LHCN-M2 (cell line): ENCODE measurements around the gene RPP14. TPM values are rescaled to one million over a fixed set of nuclear protein-coding genes. Genes with fewer than 3 reads are reported as not detected.
A peak's percentile ranks its signal among the peaks of the same experiment; 100 is the strongest.
"Not testable (repeated sequence)": the region's sequence is repeated elsewhere in the genome, so short reads cannot be mapped to it uniquely, and the experiment has no call there.

Source experiments
- DNase-seq: peaks from one replicate; pipeline ENCODE4 v3.0.0-alpha.2; 2012; ENCODE audit warnings: low read depth
- polyA plus RNA-seq: library from polyadenylated mRNA; unstranded; fragments of >200 nt; gene quantifications from one replicate; pipeline ENCODE4 v1.2.1, GENCODE V29; 2012; ENCODE audit warnings: missing spikeins
- total RNA-seq: library from RNA; depleted of rRNA; stranded (reverse); fragments of >200 nt; gene quantifications from 2 replicates; pipeline ENCODE4 v1.2.3, GENCODE V29; 2014; rRNA removed

The RPP14 gene
- total RNA-seq = 11.4 and 13.2 TPM in 2 replicates
- 8.3 TPM for polyA plus RNA-seq

DNA sequence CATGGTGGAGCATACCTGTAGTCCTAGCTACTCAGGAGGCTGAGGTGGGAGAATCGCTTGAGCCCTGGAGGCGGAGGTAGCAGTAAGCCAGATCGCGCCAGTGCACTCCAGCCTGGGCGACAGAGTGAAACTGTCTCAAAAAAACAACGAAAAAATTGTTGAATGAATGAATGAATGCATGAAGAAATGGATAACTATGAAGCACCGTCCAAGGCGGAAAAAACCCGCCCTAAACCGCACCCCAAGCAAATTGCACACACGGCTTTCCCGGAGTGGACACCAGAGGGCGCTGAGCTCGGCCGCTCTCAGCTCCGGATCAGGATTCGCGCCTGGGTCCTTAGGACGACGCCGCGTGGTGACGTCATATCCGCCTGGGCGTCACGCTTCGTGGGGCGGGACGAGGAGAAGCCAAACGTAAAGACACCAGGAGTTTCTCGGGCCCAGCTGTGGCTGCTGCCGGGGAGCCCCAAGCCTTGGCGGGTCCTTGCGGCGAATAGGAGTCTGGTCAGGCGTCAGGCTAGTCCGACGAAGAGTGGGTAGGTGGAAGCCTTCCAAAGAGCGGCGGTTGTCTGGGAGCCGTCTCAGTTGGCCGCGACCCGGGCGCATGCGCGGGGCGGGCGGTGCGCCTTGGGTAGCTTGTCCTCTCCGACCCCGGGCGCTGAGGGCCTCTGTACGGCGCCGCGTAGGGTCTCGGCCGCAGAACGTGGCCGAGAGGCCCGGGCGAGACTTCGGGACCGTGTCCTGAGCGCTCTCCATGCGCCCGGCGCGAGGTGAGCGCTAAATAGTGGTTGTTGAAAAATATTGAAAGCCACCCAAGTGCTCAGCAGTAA is at the start of gene RPP14, which contains the start of gene HTD2:
Gene RPP14 (plus strand): TSS at position 364 of the 830 bp plus-strand sequence. CDS start 4,085 bp downstream, outside the sequence.
Gene HTD2 (plus strand): TSS at position 639 of the 830 bp plus-strand sequence. CDS start 11,094 bp downstream, outside the sequence.
- peak; percentile 97 for DNase-seq

DNA sequence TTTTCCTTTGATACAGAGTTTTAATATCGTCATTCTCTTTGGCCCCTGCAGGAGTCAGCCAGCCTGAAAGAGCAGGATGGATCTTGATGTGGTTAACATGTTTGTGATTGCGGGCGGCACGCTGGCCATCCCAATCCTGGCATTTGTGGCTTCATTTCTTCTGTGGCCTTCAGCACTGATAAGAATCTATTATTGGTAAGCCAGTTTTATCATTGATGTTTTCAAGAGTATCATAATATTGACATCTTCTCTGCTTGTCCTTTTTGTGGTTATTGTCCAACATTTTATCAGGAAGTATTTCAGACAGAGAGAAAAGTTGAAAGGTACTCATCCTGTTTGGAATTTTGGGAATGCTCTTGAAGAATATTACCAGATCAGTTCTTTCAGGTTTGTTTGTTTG is 49.5 kb upstream of the RPP14 start:
- no peak for DNase-seq

- no peak for DNase-seq
Observed at GRCh38 chr3:58258392-58259055, 47.5 kb upstream of the RPP14 start.

DNA sequence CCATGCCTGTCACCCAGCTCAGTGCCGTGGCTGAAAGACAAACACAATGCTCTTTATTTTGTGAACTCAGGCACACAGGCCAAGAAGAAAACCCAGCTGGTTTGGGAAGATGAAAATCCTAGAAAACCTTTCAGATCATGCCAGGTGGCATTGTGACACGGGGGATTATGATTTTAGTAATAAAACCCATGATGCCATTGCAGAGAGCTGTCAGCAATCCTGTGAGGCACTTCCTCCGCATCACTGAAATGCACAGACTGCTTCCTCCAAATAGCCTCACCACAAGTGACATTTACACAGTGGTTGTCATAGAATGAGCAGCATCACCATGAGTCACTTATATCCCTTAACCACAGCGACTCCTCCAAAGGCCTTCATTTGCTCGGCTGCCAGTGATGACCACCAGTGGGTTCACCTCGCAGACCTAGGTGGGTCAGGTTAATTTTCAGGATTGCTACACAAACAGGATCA is 45.7 kb upstream of the RPP14 start:
- peak; percentile 87 for DNase-seq

DNA sequence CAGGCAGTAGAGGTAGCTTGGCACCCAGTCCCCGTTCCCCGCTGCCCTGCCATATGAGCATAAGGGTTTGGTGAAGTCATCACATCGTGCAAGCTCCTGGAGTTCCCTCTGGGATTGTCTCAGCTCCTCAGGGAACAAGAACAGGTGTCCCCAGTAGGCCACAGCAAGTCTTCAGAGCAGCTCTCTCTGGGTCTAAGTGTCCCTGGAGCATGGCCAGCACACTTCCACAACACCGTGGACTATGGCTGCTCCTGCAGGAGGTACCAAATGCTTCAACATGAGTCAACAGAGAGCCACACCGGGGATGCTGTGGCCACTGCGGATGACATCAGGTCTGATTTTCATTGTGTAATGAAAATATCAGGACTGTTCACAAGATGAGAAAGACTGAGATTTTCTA is 45.3 kb upstream of the RPP14 start:
- peak; percentile 74 for DNase-seq

GRCh38 chr3:58261954-58262666 is 43.9 kb upstream of the RPP14 start:
- no peak for DNase-seq

GRCh38 chr3:58266577-58266976 is 39.5 kb upstream of the RPP14 start:
- no peak for DNase-seq

- not testable (repeated sequence) for DNase-seq
Observed at GRCh38 chr3:58267543-58267942, 38.5 kb upstream of the RPP14 start.

DNA sequence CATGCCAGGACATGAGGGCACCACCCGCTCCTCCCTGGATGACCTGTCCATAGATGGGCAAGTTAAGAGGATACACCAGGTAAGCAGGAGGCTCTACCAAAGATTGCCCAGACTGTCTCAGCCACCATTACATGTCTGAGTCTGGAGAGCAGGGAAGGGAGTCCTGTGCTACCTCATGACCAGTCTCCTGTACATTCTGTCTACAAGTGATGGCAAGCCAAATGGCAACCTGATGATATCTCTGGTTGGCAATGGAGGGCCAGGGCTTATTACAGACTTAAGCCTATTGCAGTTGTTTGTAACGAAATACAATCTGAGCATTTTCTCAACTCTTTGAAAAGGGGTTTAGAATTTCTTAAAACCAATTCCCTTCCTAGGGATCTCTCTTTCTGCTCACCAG is 36.7 kb upstream of the RPP14 start:
- DNase-seq = no peak

GRCh38 chr3:58270485-58270884 is 35.6 kb upstream of the RPP14 start:
- DNase-seq = no peak

GRCh38 chr3:58271901-58272501 is 34.0 kb upstream of the RPP14 start:
- DNase-seq = peak; percentile 92

DNA sequence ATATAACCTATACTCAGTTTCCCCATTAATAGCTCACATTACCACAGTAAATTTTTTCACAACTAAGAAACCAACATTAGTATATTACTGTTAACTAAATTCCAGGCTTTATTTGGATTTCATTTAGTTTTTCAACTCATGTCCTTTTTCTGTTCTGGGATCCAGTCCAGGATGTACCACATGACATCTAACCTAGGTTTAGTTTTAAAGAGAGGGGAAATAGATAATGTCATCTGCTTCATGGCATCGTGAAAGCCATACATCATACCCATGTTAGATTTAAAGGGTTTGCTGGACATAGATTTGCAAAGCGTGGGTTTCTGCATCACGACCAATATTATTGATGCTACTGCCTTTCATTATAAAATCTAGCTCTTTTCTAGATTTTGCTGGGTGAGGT is 33.2 kb upstream of the RPP14 start:
- DNase-seq = peak; percentile 26

GRCh38 chr3:58273362-58273761 is 32.7 kb upstream of the RPP14 start:
- DNase-seq = not testable (repeated sequence)

GRCh38 chr3:58274027-58274614 is 31.9 kb upstream of the RPP14 start:
- DNase-seq = no peak

GRCh38 chr3:58281069-58281468 is 25.0 kb upstream of the RPP14 start:
- no peak for DNase-seq

DNA sequence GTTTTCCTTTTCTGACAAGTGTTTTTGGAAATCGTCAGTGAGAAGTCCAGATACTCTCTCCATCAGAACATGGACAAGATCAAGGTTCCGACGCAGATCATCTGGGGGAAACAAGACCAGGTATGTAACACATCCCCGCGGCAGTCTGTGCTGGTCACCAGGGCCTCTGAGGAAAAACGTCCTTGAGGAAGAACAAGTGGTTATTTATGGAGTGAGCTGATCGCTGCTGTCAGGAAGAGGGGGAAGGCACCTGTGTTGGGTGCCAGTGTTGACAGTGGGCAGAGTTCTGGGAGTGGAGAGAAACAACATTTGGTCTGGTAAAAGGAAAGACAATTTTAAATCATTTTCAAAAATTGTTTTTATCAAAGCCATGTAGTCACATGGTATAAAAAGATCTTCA is 20.7 kb upstream of the RPP14 start:
- DNase-seq = no peak

DNA sequence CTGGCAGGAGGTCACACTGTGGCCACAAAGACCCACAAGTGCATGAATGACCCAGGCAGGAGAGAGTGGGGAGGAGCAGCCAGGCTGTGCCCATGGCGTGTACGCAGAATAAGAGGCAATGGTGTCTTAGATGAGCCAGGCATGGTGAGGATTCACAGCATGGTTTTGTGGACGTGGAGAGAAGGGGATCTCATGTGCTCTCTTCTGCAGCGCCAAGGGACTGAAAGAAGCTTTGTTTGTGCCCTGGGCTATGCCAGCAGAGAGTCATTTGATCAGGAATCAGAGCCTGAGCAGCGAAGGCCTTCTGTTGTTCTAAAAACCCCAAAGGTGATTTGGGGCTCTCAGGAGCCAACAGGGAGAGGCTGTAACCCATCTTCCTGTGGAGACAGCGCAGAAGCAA is 18.7 kb upstream of the RPP14 start:
- DNase-seq = no peak

- DNase-seq = no peak
Observed at GRCh38 chr3:58288011-58288728, 17.9 kb upstream of the RPP14 start.

- DNase-seq = not testable (repeated sequence)
Observed at GRCh38 chr3:58288964-58289613, 17.0 kb upstream of the RPP14 start.

GRCh38 chr3:58290446-58290845 is 15.6 kb upstream of the RPP14 start:
- DNase-seq = not testable (repeated sequence)
